K562 (cell line): ENCODE results near the gene CCM2. TPM values are rescaled to one million over a fixed set of nuclear protein-coding genes. Genes with fewer than 3 reads are reported as not detected.

Experiments
- ATF7 ChIP-seq: fragments of 450-650 bp; IDR thresholded peaks from 2 replicates; pipeline ENCODE4 v1.7.1; 2014; ENCODE audit warnings: mild to moderate bottlenecking, moderate library complexity
- CBFA2T2 ChIP-seq: fragments of 450-650 bp; conservative IDR thresholded peaks from 2 replicates; pipeline ENCODE4 v1.6.1; 2017; ENCODE audit warnings: mild to moderate bottlenecking
- CBX5 ChIP-seq: IDR thresholded peaks from 2 replicates; pipeline ENCODE4 v1.6.1; 2014; ENCODE audit warnings: low read depth, borderline replicate concordance
- CHD2 ChIP-seq: IDR thresholded peaks from 2 replicates; pipeline ENCODE4 v1.6.1; 2011; ENCODE audit warnings: low read depth, low read length
- E2F5 ChIP-seq: sonication (generic); formaldehyde crosslinking; IDR thresholded peaks from 2 replicates; pipeline ENCODE4 v1.8.0; 2022; ENCODE audit warnings: mild to moderate bottlenecking, missing genetic modification reagents
- EWSR1 ChIP-seq: fragments of 450-650 bp; IDR thresholded peaks from 2 replicates; pipeline ENCODE4 v1.6.1; 2018; ENCODE audit warnings: borderline replicate concordance, mild to moderate bottlenecking, low read depth, moderate library complexity; ENCODE audit not compliant: partially characterized antibody
- FOXO4 ChIP-seq: fragments of 450-650 bp; formaldehyde crosslinking; IDR thresholded peaks from 2 replicates; pipeline ENCODE4 v1.4.0; 2020; ENCODE audit warnings: mild to moderate bottlenecking, moderate library complexity
- IRF2 ChIP-seq: sonication (generic); formaldehyde crosslinking; IDR thresholded peaks from 2 replicates; pipeline ENCODE4 v1.8.1; 2022; ENCODE audit warnings: mild to moderate bottlenecking, missing genetic modification reagents
- KLF10 ChIP-seq: fragments of 250-450 bp; sonication (Bioruptor Pico); IDR thresholded peaks from 2 replicates; pipeline ENCODE4 v1.6.1; 2021; ENCODE audit warnings: matching md5 sums
- MCM5 ChIP-seq: fragments of 450-650 bp; IDR thresholded peaks from 2 replicates; pipeline ENCODE4 v1.6.1; 2016; ENCODE audit warnings: low read depth
- NFIC ChIP-seq: fragments of 450-650 bp; IDR thresholded peaks from 2 replicates; pipeline ENCODE4 v1.6.1; 2017; ENCODE audit warnings: mild to moderate bottlenecking, inconsistent platforms
- PCBP2 ChIP-seq: fragments of 200-400 bp; formaldehyde crosslinking; IDR thresholded peaks from 2 replicates; pipeline ENCODE4 v1.6.1; 2018; ENCODE audit warnings: low read length, low read depth, mild to moderate bottlenecking, moderate library complexity; ENCODE audit not compliant: poor library complexity, severe bottlenecking
- TCF7L2 ChIP-seq: fragments of 150-350 bp; IDR thresholded peaks from 2 replicates; pipeline ENCODE4 v1.6.1; 2016; ENCODE audit warnings: low read depth, mild to moderate bottlenecking, low read length, moderate library complexity
- ZKSCAN1 ChIP-seq: fragments of 150-350 bp; IDR thresholded peaks from 2 replicates; pipeline ENCODE4 v1.6.1; 2016; ENCODE audit warnings: low read depth, low read length
- ZNF764 ChIP-seq: fragments of 250-450 bp; sonication (Bioruptor Pico); IDR thresholded peaks from 2 replicates; pipeline ENCODE4 v1.4.0; 2020; ENCODE audit warnings: low read depth, mild to moderate bottlenecking, moderate library complexity
- ZNF780A ChIP-seq: fragments of 250-450 bp; sonication (Bioruptor Pico); IDR thresholded peaks from 2 replicates; pipeline ENCODE4 v1.5.0; 2021; ENCODE audit warnings: mild to moderate bottlenecking
- polyA plus RNA-seq, 8 experiments: library from polyadenylated mRNA; depleted of rRNA in 4 of 8; stranded (reverse) in 5 of 8; unstranded in 3 of 8; fragments of >200 nt; fragmentation: Nextera tagmentation in 2 of 8; fragmentation: Illumina TruSeq in 1 of 8; extraction: Ambion mirVana in 2 of 8; extraction: Trizol in 1 of 8; gene quantifications; 2 replicates each; pipeline versions ENCODE4 v1.2.1 to v1.2.3, GENCODE V29; 2011 to 2014; ENCODE audit warnings: inconsistent platforms in 1 of 8, missing spikeins in 1 of 8
- total RNA-seq, 7 experiments: library from RNA; depleted of rRNA in 6 of 7; stranded (reverse); fragments of >200 nt in 6 of 7; fragmentation: Illumina TruSeq in 2 of 7; extraction: Trizol in 2 of 7; gene quantifications; 2 replicates each; pipeline versions ENCODE4 v1.2.1 to v1.2.3, GENCODE V29; 2011 to 2021; ENCODE audit warnings: low replicate concordance in 1 of 7
- TF ChIP-seq, protein P1 (sequence below): sonication (generic); formaldehyde crosslinking; IDR thresholded peaks from 2 replicates; pipeline ENCODE4 v1.8.0; 2023; ENCODE audit warnings: mild to moderate bottlenecking, missing genetic modification reagents
- TF ChIP-seq, protein P2 (sequence below): IDR thresholded peaks from 2 replicates; pipeline ENCODE4 v1.6.1; 2011; ENCODE audit warnings: borderline replicate concordance, low read depth, mild to moderate bottlenecking, moderate library complexity, low read length; ENCODE audit not compliant: insufficient read depth, poor library complexity, severe bottlenecking
- TF ChIP-seq, protein P3 (sequence below): fragments of 450-650 bp; IDR thresholded peaks from 2 replicates; pipeline ENCODE4 v1.6.1; 2016; ENCODE audit warnings: mild to moderate bottlenecking
- TF ChIP-seq, protein P4 (sequence below): sonication (generic); IDR thresholded peaks from 2 replicates; pipeline ENCODE4 v1.6.1; 2016

CCM2 gene
- total and polyA plus RNA-seq, 9 of the 15 experiments (the other 6 are each of a cell fraction or from before 2014, with no cell fraction given) = 0.41 to 38.6 (median 25.9) TPM

GRCh38 chr7:45001138-45001694, 1.2 kb downstream of the CCM2 start (continued):
- TF ChIP-seq, protein P1, sequence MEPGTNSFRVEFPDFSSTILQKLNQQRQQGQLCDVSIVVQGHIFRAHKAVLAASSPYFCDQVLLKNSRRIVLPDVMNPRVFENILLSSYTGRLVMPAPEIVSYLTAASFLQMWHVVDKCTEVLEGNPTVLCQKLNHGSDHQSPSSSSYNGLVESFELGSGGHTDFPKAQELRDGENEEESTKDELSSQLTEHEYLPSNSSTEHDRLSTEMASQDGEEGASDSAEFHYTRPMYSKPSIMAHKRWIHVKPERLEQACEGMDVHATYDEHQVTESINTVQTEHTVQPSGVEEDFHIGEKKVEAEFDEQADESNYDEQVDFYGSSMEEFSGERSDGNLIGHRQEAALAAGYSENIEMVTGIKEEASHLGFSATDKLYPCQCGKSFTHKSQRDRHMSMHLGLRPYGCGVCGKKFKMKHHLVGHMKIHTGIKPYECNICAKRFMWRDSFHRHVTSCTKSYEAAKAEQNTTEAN (CRISPR knock-in tag) = no peak
- TF ChIP-seq TCF7L2 (no peak), NFIC (peak; percentile 45; the same call in 1 of the 2 replicates), PCBP2 (no peak), E2F5 (CRISPR knock-in tag) (no peak), KLF10 (CRISPR knock-in tag) (no peak), CBX5 (no peak), ZNF764 (CRISPR knock-in tag) (no peak), CHD2 (no peak), MCM5 (no peak), ATF7 (peak; percentile 52), EWSR1 (no peak), ZNF780A (CRISPR knock-in tag) (no peak), IRF2 (CRISPR knock-in tag) (no peak), FOXO4 (no peak), CBFA2T2 (peak; percentile 78), ZKSCAN1 (peak; percentile 77)
- TF ChIP-seq, protein P2, sequence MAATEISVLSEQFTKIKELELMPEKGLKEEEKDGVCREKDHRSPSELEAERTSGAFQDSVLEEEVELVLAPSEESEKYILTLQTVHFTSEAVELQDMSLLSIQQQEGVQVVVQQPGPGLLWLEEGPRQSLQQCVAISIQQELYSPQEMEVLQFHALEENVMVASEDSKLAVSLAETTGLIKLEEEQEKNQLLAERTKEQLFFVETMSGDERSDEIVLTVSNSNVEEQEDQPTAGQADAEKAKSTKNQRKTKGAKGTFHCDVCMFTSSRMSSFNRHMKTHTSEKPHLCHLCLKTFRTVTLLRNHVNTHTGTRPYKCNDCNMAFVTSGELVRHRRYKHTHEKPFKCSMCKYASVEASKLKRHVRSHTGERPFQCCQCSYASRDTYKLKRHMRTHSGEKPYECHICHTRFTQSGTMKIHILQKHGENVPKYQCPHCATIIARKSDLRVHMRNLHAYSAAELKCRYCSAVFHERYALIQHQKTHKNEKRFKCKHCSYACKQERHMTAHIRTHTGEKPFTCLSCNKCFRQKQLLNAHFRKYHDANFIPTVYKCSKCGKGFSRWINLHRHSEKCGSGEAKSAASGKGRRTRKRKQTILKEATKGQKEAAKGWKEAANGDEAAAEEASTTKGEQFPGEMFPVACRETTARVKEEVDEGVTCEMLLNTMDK = no peak
- TF ChIP-seq, protein P3, sequence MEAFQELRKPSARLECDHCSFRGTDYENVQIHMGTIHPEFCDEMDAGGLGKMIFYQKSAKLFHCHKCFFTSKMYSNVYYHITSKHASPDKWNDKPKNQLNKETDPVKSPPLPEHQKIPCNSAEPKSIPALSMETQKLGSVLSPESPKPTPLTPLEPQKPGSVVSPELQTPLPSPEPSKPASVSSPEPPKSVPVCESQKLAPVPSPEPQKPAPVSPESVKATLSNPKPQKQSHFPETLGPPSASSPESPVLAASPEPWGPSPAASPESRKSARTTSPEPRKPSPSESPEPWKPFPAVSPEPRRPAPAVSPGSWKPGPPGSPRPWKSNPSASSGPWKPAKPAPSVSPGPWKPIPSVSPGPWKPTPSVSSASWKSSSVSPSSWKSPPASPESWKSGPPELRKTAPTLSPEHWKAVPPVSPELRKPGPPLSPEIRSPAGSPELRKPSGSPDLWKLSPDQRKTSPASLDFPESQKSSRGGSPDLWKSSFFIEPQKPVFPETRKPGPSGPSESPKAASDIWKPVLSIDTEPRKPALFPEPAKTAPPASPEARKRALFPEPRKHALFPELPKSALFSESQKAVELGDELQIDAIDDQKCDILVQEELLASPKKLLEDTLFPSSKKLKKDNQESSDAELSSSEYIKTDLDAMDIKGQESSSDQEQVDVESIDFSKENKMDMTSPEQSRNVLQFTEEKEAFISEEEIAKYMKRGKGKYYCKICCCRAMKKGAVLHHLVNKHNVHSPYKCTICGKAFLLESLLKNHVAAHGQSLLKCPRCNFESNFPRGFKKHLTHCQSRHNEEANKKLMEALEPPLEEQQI = no peak
- TF ChIP-seq, protein P4, sequence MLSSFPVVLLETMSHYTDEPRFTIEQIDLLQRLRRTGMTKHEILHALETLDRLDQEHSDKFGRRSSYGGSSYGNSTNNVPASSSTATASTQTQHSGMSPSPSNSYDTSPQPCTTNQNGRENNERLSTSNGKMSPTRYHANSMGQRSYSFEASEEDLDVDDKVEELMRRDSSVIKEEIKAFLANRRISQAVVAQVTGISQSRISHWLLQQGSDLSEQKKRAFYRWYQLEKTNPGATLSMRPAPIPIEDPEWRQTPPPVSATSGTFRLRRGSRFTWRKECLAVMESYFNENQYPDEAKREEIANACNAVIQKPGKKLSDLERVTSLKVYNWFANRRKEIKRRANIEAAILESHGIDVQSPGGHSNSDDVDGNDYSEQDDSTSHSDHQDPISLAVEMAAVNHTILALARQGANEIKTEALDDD = peak; percentile 70; the same call in 1 of the 2 replicates
